Right lobe of liver (tissue), 6 donors: ENCODE data around the gene ESR2. TPM values are rescaled to one million over a fixed set of nuclear protein-coding genes. Genes with fewer than 3 reads are reported as not detected.
"Not testable (repeated sequence)": the region's sequence is repeated elsewhere in the genome, so short reads cannot be mapped to it uniquely, and the experiment has no call there.

Experiments used
- ATAC-seq, 4 donors: fragments of 200-7000 bp; cut with Tn5 transposase; one replicate each; pipeline ENCODE4 v1.9.1; 2020; ENCODE audit warnings: mild to moderate bottlenecking in 4 of 4, moderate library complexity in 4 of 4
- DNase-seq, 3 donors: peaks; one replicate each; pipeline ENCODE4 v3.0.0-alpha.2; 2020
- H3K27ac ChIP-seq, 3 donors: fragments of 200-600 bp; one replicate each; pipeline ENCODE4 v1.8.0; 2022
- H3K27me3 ChIP-seq, 2 donors: fragments of 200-600 bp; one replicate each; pipeline ENCODE4 v1.8.0; 2022
- H3K36me3 ChIP-seq, 4 donors: fragments of 200-600 bp; sonication (generic) in 1 of 4; one replicate each; pipeline versions ENCODE4 v1.5.1 to v1.8.0; 2017 to 2022; ENCODE audit warnings: control low read depth in 1 of 4
- H3K4me1 ChIP-seq, 4 donors: fragments of 200-600 bp; sonication (generic) in 1 of 4; one replicate each; pipeline versions ENCODE4 v1.5.1 to v1.8.0; 2017 to 2022; ENCODE audit warnings: control low read depth in 1 of 4
- H3K4me3 ChIP-seq, 3 donors: fragments of 200-600 bp; one replicate each; pipeline ENCODE4 v1.8.0; 2022
- H3K9me3 ChIP-seq, 4 donors: fragments of 200-600 bp; sonication (generic) in 1 of 4; one replicate each; pipeline versions ENCODE4 v1.5.1 to v1.8.0; 2017 to 2022; ENCODE audit warnings: control low read depth in 1 of 4
- POLR2A ChIP-seq: fragments of 450-650 bp; IDR thresholded peaks from one replicate; pipeline ENCODE4 v1.6.1; 2017; ENCODE audit warnings: antibody characterized with exemption, mild to moderate bottlenecking
- WGBS: methylation state at CpG from one replicate; pipeline ENCODE4 v1.1.6; 2018; ENCODE audit warnings: low coverage, low lambda C conversion rate; ENCODE audit not compliant: insufficient coverage; ENCODE audit errors: missing lambda C conversion rate; 5-methylcytosine and 5-hydroxymethylcytosine counted together
- intact Hi-C, 2 donors: fragments of 100-400 bp; cut with DNase I; formaldehyde crosslinking; loops; one replicate each; pipeline versions ENCODE4 v1.11.2 to v1.14.1; 2022
- total RNA-seq, 6 experiments: library from RNA; depleted of rRNA in 2 of 6; stranded (reverse); fragments of >200 nt in 2 of 6; fragmentation: NEBNext Ultra II Directional in 3 of 6; extraction: Animal tissue kit (Norgen Biotek cat#: 25700) in 3 of 6; gene quantifications; one replicate each; pipeline versions ENCODE4 v1.1.0 to v1.2.4, GENCODE V29; 2016 to 2023
- TF ChIP-seq, protein P1 (sequence below), 4 donors: fragments of 200-600 bp in 3 of 4; fragments of 450-650 bp in 1 of 4; IDR thresholded peaks; one replicate each; pipeline versions ENCODE4 v1.5.1 to v1.8.0; 2016 to 2022; ENCODE audit warnings: antibody characterized with exemption in 4 of 4, mild to moderate bottlenecking in 2 of 4
- donor health status: DM: no; HTN: yes; CAD: no.
- donor health status: DM: no; HTN: no; CAD: no.
- donor health status: DM: no; HTN: no; CAD: no.
- donor health status: DM: no; HTN: yes; CAD: no.
- donor health status: DM: no; HTN: yes; CAD: no.

The ESR2 gene
- total RNA-seq, 6 experiments from 2014 or later: 0.04 TPM; not detected in 5

DNA sequence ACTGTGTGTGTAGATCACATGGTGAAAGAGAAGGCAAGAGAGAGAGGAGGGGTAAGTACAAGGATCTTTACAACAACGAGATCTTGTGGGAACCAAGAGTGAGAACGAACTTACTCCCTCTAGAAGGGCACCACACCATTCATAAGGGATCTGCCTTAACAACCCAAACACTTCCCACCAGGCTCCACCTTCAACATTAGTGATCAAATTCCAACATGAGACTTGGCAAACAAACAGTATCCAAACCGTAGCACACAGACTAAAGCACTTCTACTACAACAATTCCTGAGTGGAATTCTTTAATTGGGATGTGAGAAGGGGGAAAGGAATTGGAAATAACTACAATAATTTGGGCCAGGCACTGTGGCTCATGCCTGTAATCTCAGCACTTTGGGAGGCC is 35.0 kb upstream of the ESR2 start:
- TF ChIP-seq, protein P1, sequence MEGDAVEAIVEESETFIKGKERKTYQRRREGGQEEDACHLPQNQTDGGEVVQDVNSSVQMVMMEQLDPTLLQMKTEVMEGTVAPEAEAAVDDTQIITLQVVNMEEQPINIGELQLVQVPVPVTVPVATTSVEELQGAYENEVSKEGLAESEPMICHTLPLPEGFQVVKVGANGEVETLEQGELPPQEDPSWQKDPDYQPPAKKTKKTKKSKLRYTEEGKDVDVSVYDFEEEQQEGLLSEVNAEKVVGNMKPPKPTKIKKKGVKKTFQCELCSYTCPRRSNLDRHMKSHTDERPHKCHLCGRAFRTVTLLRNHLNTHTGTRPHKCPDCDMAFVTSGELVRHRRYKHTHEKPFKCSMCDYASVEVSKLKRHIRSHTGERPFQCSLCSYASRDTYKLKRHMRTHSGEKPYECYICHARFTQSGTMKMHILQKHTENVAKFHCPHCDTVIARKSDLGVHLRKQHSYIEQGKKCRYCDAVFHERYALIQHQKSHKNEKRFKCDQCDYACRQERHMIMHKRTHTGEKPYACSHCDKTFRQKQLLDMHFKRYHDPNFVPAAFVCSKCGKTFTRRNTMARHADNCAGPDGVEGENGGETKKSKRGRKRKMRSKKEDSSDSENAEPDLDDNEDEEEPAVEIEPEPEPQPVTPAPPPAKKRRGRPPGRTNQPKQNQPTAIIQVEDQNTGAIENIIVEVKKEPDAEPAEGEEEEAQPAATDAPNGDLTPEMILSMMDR (IDR thresholded peaks at IDR 0.05): no peak
- no peak for TF ChIP-seq POLR2A
- no peak overlapping the region for H3K4me3 ChIP-seq
- H3K9me3 ChIP-seq: no peaks in the 10 kb centered on the region
- no peaks in the 10 kb centered on the region for H3K4me1 ChIP-seq
- no peaks in the 10 kb centered on the region for H3K27me3 ChIP-seq
- no peaks in the 10 kb centered on the region for H3K36me3 ChIP-seq
- WGBS: 58% methylated on average over 3 of the region's 3 CpGs
- intact Hi-C loops: no loop called here
- ATAC-seq (peak; percentile 38 to 55 (median 50)), DNase-seq (no peak)
- H3K27ac ChIP-seq: no peak overlapping the region

DNA sequence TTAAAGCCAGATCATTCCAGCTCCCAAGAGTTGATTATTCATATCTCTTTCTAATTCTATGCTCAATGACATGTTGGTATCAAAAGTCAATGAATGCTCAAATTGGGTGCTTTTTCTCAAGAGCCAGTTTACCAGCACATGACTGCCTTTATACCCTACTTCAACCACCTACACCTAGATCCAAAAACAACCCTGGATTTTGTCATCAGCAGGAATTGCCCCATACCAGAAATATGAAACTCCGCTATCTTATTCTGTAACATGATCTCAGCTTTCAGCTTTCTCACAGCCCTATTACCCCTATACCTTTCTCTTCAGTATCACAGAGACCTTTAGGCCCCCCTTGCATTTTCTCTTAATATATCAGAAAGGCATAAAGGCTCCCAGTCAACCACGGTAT is 32.3 kb upstream of the ESR2 start:
- Histone ChIP-seq H3K4me1 (no peaks in the 10 kb centered on the region), H3K27ac (no peak overlapping the region), H3K36me3 (no peaks in the 10 kb centered on the region), H3K4me3 (no peak overlapping the region), H3K9me3 (no peaks in the 10 kb centered on the region), H3K27me3 (no peaks in the 10 kb centered on the region)
- WGBS: 85% methylated on average over 2 of the region's 2 CpGs
- intact Hi-C loops: no loop called here
- DNase-seq (no peak), ATAC-seq (no peak)
- TF ChIP-seq, protein P1 (IDR thresholded peaks at IDR 0.05): no peak
- TF ChIP-seq POLR2A: no peak

DNA sequence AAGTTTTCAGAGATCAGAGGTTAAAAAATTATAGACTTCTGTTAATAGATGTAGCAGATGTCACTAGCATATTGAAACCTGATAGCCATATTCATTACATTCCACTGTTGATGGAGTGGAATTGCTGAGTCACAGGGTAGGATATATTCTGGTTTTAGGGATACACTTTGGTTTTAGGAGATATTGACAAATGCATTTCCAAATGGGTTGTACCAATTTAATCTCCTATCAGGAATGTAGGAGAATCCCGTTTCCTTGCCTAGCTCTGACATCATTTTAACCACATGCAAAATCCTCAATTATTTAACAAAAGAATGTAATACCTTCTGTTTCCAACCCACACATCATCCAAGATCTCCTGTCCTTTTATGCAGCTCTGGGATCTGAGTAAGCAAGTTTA is 30.7 kb upstream of the ESR2 start:
- DNase-seq (no peak), ATAC-seq (no peak)
- intact Hi-C loops: no loop called here
- 88% methylated on average over 1 of the region's 1 CpG for WGBS
- no peaks in the 10 kb centered on the region for H3K4me1 ChIP-seq
- no peaks in the 10 kb centered on the region for H3K36me3 ChIP-seq
- no peak overlapping the region for H3K4me3 ChIP-seq
- TF ChIP-seq, protein P1 (IDR thresholded peaks at IDR 0.05): no peak
- TF ChIP-seq POLR2A: no peak
- H3K27ac ChIP-seq: no peak overlapping the region
- no peaks in the 10 kb centered on the region for H3K9me3 ChIP-seq
- no peaks in the 10 kb centered on the region for H3K27me3 ChIP-seq

DNA sequence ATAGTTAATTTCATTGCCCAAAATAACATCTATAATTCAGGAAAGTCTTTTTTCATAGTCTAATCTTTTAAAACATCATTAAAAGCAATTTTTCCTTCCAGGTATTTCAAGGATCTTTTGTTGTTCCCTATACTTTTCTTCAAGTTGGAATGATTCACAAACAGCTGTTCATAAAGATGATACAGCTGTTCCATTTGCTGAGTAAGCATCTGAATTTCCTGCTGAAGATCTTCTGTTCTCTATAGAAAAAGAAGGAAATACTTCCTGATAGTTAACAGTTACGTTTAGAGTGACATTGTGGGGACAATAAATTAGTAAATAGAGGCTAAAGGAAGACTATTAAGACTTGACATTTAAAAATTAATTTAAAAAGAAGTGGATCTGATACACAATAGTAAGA is 30.3 kb upstream of the ESR2 start:
- WGBS: 27% methylated on average over 1 of the region's 1 CpG
- H3K27me3 ChIP-seq: no peaks in the 10 kb centered on the region
- no peak overlapping the region for H3K27ac ChIP-seq
- H3K4me3 ChIP-seq: no peak overlapping the region
- intact Hi-C loops: no loop called here
- DNase-seq: no peak
- H3K36me3 ChIP-seq: no peaks in the 10 kb centered on the region
- no peaks in the 10 kb centered on the region for H3K9me3 ChIP-seq
- no peak for TF ChIP-seq POLR2A
- TF ChIP-seq, protein P1 (IDR thresholded peaks at IDR 0.05): no peak
- H3K4me1 ChIP-seq: no peaks in the 10 kb centered on the region
- ATAC-seq: no peak

DNA sequence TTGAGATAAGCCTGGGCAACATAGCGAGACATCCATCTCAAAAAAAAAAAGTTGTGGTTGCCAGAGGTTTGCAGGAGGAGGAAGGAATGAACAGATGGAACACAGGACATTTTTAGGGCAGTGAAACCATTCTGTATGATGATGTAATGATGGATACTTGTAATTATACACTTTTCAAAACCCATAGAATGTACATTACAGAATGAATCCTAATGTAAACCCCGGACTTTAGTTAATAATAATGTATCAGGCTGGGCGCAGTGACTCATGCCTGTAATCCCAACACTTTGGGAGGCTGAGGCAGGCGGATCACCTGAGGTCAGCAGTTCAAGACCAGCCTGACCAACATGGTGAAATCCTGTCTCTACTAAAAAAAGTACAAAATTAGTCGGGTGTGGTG is 26.2 kb upstream of the ESR2 start:
- H3K36me3 ChIP-seq, DNase-seq, intact Hi-C loops, ATAC-seq, H3K27me3 ChIP-seq, H3K9me3 ChIP-seq, H3K4me3 ChIP-seq, H3K27ac ChIP-seq, H3K4me1 ChIP-seq: not testable (repeated sequence)
- WGBS: 60% methylated on average over 5 of the region's 5 CpGs

DNA sequence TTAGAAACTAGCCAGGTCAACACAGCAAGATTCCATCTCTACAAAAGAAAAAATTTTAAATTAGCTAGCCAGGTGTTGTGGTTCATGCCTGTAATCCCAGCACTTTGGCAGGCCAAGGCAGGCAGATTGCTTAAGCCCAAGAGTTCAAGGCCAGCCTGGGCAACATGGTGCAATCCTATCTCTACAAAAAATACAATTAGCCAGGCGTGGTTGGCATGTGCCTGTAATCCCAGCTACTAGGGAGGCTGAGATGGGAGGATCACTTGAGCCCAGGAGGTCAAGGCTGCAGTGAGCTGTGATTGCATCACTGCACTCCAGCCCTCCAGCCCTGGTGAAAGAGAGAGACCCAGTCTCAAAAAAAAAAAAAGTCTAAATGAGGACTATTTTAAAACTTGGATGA is 24.5 kb upstream of the ESR2 start:
- DNase-seq, H3K4me1 ChIP-seq, H3K4me3 ChIP-seq, H3K27me3 ChIP-seq, intact Hi-C loops, H3K9me3 ChIP-seq, H3K27ac ChIP-seq, H3K36me3 ChIP-seq: not testable (repeated sequence)
- ATAC-seq: peak in 2 of 4 donors; percentile 50 to 53
- whole genome bisulfite sequencing: 63% methylated on average over 1 of the region's 1 CpG
